Liver (tissue), 3 donors: Measurements from ENCODE around the gene PUS1.

ENCODE experiments used
- ATF3 ChIP-seq: IDR thresholded peaks from 2 replicates; pipeline ENCODE4 v1.6.1; 2016; ENCODE audit warnings: antibody characterized with exemption
- CTCF ChIP-seq: fragments of 150-350 bp; IDR thresholded peaks from 2 replicates; pipeline ENCODE4 v1.5.1; 2017; ENCODE audit warnings: improper control_type of control experiment, low read depth, low read length; ENCODE audit not compliant: missing input control
- EGR1 ChIP-seq, 2 donors: IDR thresholded peaks; 2 replicates each; pipeline ENCODE4 v1.6.1; 2016 to 2018; ENCODE audit warnings: antibody characterized with exemption in 2 of 2, low read depth in 2 of 2
- GABPA ChIP-seq, 2 donors: IDR thresholded peaks in 1 of 2; conservative IDR thresholded peaks in 1 of 2; 2 replicates each; pipeline ENCODE4 v1.6.1; 2016; ENCODE audit warnings: antibody characterized with exemption in 2 of 2, mild to moderate bottlenecking in 1 of 2, moderate library complexity in 1 of 2
- JUND ChIP-seq, 2 donors: IDR thresholded peaks; 2 replicates each; pipeline ENCODE4 v1.6.1; 2016; ENCODE audit warnings: antibody characterized with exemption in 2 of 2
- MAX ChIP-seq: IDR thresholded peaks from 2 replicates; pipeline ENCODE4 v1.6.1; 2016; ENCODE audit warnings: antibody characterized with exemption
- NR2F2 ChIP-seq: IDR thresholded peaks from 2 replicates; pipeline ENCODE4 v1.6.1; 2016; ENCODE audit warnings: antibody characterized with exemption
- RAD21 ChIP-seq, 2 donors: IDR thresholded peaks; 2 replicates each; pipeline ENCODE4 v1.6.1; 2016; ENCODE audit warnings: antibody characterized with exemption in 2 of 2, mild to moderate bottlenecking in 2 of 2
- REST ChIP-seq: IDR thresholded peaks from 2 replicates; pipeline ENCODE4 v1.6.1; 2016; ENCODE audit warnings: antibody characterized with exemption, mild to moderate bottlenecking
- RXRA ChIP-seq, 2 donors: IDR thresholded peaks; 2 replicates each; pipeline ENCODE4 v1.6.1; 2017 to 2018; ENCODE audit warnings: antibody characterized with exemption in 2 of 2, mild to moderate bottlenecking in 1 of 2
- SP1 ChIP-seq: IDR thresholded peaks from 2 replicates; pipeline ENCODE4 v1.6.1; 2018; ENCODE audit warnings: antibody characterized with exemption, mild to moderate bottlenecking
- TAF1 ChIP-seq: conservative IDR thresholded peaks from 2 replicates; pipeline ENCODE4 v1.6.1; 2016; ENCODE audit warnings: antibody characterized with exemption, mild to moderate bottlenecking
- YY1 ChIP-seq: IDR thresholded peaks from 2 replicates; pipeline ENCODE4 v1.6.1; 2016; ENCODE audit warnings: antibody characterized with exemption, mild to moderate bottlenecking
- ZBTB33 ChIP-seq: IDR thresholded peaks from 2 replicates; pipeline ENCODE4 v1.6.1; 2016; ENCODE audit warnings: antibody characterized with exemption
- donor health status: healthy.
- donor health status: healthy.

GRCh38 chr12:131919051-131919347 is 10.1 kb upstream of the PUS1 start:
- TF ChIP-seq CTCF (no peak), MAX (no peak), TAF1 (no peak), YY1 (no peak), EGR1 (IDR thresholded peaks at IDR 0.05; ENCODE audit: low read depth in 2 of 2) (no peak), GABPA (IDR thresholded peaks at IDR 0.05 in 1 of 2, conservative IDR thresholded peaks at IDR 0.05 in 1 of 2) (no peak), NR2F2 (no peak), ATF3 (no peak), RAD21 (IDR thresholded peaks at IDR 0.05) (no peak), JUND (IDR thresholded peaks at IDR 0.05) (no peak), RXRA (IDR thresholded peaks at IDR 0.05) (no peak), ZBTB33 (no peak), REST (no peak), SP1 (no peak)
